Measurements from ENCODE around the gene CLPTM1L. TPM values are rescaled to one million over a fixed set of nuclear protein-coding genes. Genes with fewer than 3 reads are reported as not detected.
A peak's percentile ranks its signal among the peaks of the same experiment; 100 is the strongest.

Gene CLPTM1L
- total RNA-seq, 2 experiments from 2014 or later, result 395 TPM

DNA sequence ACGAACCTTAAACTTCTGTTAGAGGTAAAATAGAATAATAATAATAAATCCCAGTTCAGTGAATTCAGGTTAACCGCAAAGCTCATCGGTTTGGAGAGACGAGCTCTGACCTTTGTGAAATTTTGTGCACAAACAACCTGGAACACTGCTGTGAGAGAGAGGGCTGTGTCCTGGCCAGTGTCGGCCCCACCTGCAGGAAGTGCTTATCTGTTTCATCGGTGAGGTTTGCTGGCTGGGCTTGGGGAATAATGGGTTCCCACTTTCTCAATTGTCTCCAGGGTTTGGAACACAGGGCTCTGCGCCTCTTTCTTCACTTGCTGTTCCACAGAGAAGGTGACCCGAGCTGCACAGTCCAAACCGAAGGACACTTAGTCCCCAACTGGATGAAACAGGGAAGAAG, 19.3 kb upstream of the CLPTM1L start:
- no peaks in the 10 kb centered on the region for H3K9me3 ChIP-seq (ENCODE audit: low read length)
- no peak for TF ChIP-seq EZH2phosphoT487 (IDR thresholded peaks at IDR 0.05; ENCODE audit: borderline replicate concordance, low read depth, low read length)
- TF ChIP-seq, protein P1, sequence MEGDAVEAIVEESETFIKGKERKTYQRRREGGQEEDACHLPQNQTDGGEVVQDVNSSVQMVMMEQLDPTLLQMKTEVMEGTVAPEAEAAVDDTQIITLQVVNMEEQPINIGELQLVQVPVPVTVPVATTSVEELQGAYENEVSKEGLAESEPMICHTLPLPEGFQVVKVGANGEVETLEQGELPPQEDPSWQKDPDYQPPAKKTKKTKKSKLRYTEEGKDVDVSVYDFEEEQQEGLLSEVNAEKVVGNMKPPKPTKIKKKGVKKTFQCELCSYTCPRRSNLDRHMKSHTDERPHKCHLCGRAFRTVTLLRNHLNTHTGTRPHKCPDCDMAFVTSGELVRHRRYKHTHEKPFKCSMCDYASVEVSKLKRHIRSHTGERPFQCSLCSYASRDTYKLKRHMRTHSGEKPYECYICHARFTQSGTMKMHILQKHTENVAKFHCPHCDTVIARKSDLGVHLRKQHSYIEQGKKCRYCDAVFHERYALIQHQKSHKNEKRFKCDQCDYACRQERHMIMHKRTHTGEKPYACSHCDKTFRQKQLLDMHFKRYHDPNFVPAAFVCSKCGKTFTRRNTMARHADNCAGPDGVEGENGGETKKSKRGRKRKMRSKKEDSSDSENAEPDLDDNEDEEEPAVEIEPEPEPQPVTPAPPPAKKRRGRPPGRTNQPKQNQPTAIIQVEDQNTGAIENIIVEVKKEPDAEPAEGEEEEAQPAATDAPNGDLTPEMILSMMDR (conservative IDR thresholded peaks at IDR 0.05; ENCODE audit: low read length), result no peak
- BruUV-seq (replicated peaks), result no TSS peak
- H3K4me2 ChIP-seq (ENCODE audit: low read length), result no peak overlapping the region
- POLR2A ChIA-PET, result interaction anchor here (1.3 kb wide), 1 partner anchor 9 kb away, joined by 4 read pairs; no protein-coding TSS in a partner anchor
- no peak overlapping the region for H3K27ac ChIP-seq (ENCODE audit: low read depth, low read length, poor library complexity, severe bottlenecking)
- CTCF ChIA-PET (ENCODE audit: unreplicated experiment), result interaction anchor here (0.6 kb wide), 1 partner anchor 16 kb away, joined by 3 read pairs; no protein-coding TSS in a partner anchor
- no peak overlapping the region for H2AFZ ChIP-seq (ENCODE audit: low read length)
- no peaks in the 10 kb centered on the region for H3K9me2 ChIP-seq (ENCODE audit: insufficient read depth, low read length)
- H3K79me2 ChIP-seq (ENCODE audit: insufficient read depth, low read depth, low read length), result no peaks in the 10 kb centered on the region
- intact Hi-C loops (cut with micrococcal nuclease; ENCODE audit: unreplicated experiment), result no loop called here
- H3K36me3 ChIP-seq (ENCODE audit: insufficient read depth, low read length), result no peaks in the 10 kb centered on the region
- DNase-seq (ENCODE audit: low spot score), result no peak
- peaks cover 35% of the 10 kb centered on the region for H3K4me1 ChIP-seq (ENCODE audit: insufficient read depth, low read length, poor library complexity, severe bottlenecking)
- H4K20me1 ChIP-seq (ENCODE audit: insufficient read depth, low read length), result no peaks in the 10 kb centered on the region
- no peak overlapping the region for H3K4me3 ChIP-seq (ENCODE audit: low read depth, low read length, poor library complexity, severe bottlenecking)

- Histone ChIP-seq H3K79me2 (ENCODE audit: insufficient read depth, low read depth, low read length) (no peaks in the 10 kb centered on the region), H3K4me3 (ENCODE audit: low read depth, low read length, poor library complexity, severe bottlenecking) (no peak overlapping the region), H3K27ac (ENCODE audit: low read depth, low read length, poor library complexity, severe bottlenecking) (no peak overlapping the region), H3K4me2 (ENCODE audit: low read length) (no peak overlapping the region), H3K4me1 (ENCODE audit: insufficient read depth, low read length, poor library complexity, severe bottlenecking) (peaks cover 35% of the 10 kb centered on the region), H4K20me1 (ENCODE audit: insufficient read depth, low read length) (no peaks in the 10 kb centered on the region), H2AFZ (ENCODE audit: low read length) (no peak overlapping the region), H3K36me3 (ENCODE audit: insufficient read depth, low read length) (no peaks in the 10 kb centered on the region), H3K9me3 (ENCODE audit: low read length) (no peaks in the 10 kb centered on the region), H3K9me2 (ENCODE audit: insufficient read depth, low read length) (no peaks in the 10 kb centered on the region)
- intact Hi-C loops (cut with micrococcal nuclease; ENCODE audit: unreplicated experiment), result no loop called here
- TF ChIP-seq, protein P1 (conservative IDR thresholded peaks at IDR 0.05; ENCODE audit: low read length), result no peak
- no peak for TF ChIP-seq EZH2phosphoT487 (IDR thresholded peaks at IDR 0.05; ENCODE audit: borderline replicate concordance, low read depth, low read length)
- no TSS peak for BruUV-seq (replicated peaks)
- ChIA-PET POLR2A (interaction anchor here (1.3 kb wide), 1 partner anchor 9 kb away, joined by 4 read pairs; no protein-coding TSS in a partner anchor), CTCF (ENCODE audit: unreplicated experiment) (interaction anchor here (0.6 kb wide), 1 partner anchor 15 kb away, joined by 3 read pairs; no protein-coding TSS in a partner anchor)
- no peak for DNase-seq (ENCODE audit: low spot score)
These were observed 18.7 kb upstream of the CLPTM1L start for GRCh38 chr5:1363581-1363980.

- TF ChIP-seq, protein P1 (conservative IDR thresholded peaks at IDR 0.05; ENCODE audit: low read length), result peak; percentile 18; the same call in 1 of the 2 replicates
- TF ChIP-seq EZH2phosphoT487 (IDR thresholded peaks at IDR 0.05; ENCODE audit: borderline replicate concordance, low read depth, low read length), result no peak
- no TSS peak for BruUV-seq (replicated peaks)
- ChIA-PET POLR2A (interaction anchor here (1.3 kb wide), 1 partner anchor 8 kb away, joined by 4 read pairs; no protein-coding TSS in a partner anchor), CTCF (ENCODE audit: unreplicated experiment) (no interaction called here)
- DNase-seq (ENCODE audit: low spot score), result peak; percentile 22
- Histone ChIP-seq H3K4me2 (ENCODE audit: low read length) (peak overlapping the region; percentile 19; the same call in 1 of the 2 replicates), H3K36me3 (ENCODE audit: insufficient read depth, low read length) (no peaks in the 10 kb centered on the region), H3K4me3 (ENCODE audit: low read depth, low read length, poor library complexity, severe bottlenecking) (no peak overlapping the region), H3K27ac (ENCODE audit: low read depth, low read length, poor library complexity, severe bottlenecking) (no peak overlapping the region), H3K9me3 (ENCODE audit: low read length) (no peaks in the 10 kb centered on the region), H3K79me2 (ENCODE audit: insufficient read depth, low read depth, low read length) (no peaks in the 10 kb centered on the region), H4K20me1 (ENCODE audit: insufficient read depth, low read length) (no peaks in the 10 kb centered on the region), H2AFZ (ENCODE audit: low read length) (no peak overlapping the region), H3K4me1 (ENCODE audit: insufficient read depth, low read length, poor library complexity, severe bottlenecking) (peaks cover 35% of the 10 kb centered on the region), H3K9me2 (ENCODE audit: insufficient read depth, low read length) (no peaks in the 10 kb centered on the region)
- intact Hi-C loops (cut with micrococcal nuclease; ENCODE audit: unreplicated experiment), result no loop called here
These were observed 18.3 kb upstream of the CLPTM1L start for GRCh38 chr5:1363160-1363559.
